HG02571 (cell line): ENCODE data around the gene BACH2.

Experiments
- ATAC-seq: cut with Tn5 transposase; IDR thresholded peaks from one replicate; pipeline ENCODE4 v1.9.1; 2021; ENCODE audit warnings: mild to moderate bottlenecking, moderate library complexity; ENCODE audit not compliant: unreplicated experiment

BACH2 gene

DNA sequence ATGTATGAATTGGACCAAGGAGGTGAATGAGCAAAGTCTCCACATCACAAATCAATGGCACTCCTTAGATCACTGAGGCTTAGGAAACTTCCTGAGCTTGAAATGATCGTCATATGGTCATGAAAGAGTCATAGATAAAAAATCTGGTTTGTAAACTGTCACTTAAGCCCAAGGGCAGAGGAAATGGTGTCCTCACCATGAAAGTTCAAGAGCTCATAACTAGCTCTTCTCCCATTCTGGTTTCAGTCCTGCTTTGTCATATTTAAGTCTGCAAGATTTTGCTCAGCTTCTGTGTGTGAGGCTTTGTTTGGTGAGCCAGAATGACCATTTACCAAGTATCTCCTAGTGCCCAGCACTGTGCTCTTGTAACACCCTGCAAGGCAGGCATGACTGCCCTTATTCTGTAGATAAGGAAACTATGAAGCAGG is 341.9 kb downstream of the BACH2 start:
- ATAC-seq: no peak

- ATAC-seq: no peak
Observed at GRCh38 chr6:89952686-89953085, 344.0 kb downstream of the BACH2 start.

- no peak for ATAC-seq
Observed at GRCh38 chr6:89952105-89952671, 344.5 kb downstream of the BACH2 start.

DNA sequence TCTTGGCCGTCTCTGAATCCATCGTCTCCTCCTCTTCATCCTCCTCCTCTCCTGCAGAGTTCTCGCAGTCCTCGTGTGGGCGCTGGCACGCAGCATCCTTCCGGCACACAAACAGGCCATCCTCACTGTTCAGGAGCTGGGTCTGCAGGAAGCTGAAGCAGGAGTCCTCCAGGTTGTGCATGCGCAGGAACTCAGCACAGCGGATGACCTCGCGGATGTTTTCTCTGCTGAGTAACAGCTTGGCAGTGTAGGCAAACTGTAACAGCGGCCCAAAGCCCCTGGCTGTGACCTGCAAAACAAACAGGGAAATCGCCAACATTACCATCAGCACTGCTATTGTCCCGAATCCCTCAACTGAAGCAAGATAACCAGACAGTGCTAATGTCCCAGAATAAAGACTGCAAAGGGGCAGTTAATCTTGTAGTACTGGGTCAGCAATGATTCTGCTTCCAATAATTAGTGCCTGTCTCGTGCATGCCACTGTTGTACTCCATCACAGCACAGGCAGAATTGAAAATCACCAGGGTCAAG is 345.0 kb downstream of the BACH2 start:
- no peak for ATAC-seq

DNA sequence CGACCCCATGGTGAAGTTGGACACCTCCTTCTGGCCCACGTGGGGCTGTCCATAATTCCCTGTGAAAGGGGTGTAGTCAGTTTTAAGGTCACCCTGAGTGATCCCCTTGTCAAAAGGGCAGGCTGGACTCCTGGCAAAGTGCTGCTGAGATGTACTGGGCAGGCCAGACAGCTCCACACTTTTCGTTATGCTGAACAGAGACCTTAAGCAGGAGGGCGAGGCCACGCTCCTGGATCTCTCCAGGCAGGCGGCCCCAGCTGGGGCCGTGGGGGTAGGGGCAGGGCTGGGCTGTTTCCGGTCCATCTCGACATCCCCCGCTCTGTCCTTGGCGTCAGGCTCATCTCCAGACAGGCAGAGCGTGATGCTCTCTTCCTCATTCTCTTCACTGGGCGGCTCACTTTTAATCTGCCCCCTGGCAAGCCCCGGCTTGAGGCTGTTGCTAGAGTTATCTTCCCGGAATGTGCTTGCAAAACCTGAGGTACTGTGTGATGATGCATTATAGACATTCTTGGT is 345.7 kb downstream of the BACH2 start:
- ATAC-seq: no peak

GRCh38 chr6:89950446-89950845 is 346.2 kb downstream of the BACH2 start:
- no peak for ATAC-seq

DNA sequence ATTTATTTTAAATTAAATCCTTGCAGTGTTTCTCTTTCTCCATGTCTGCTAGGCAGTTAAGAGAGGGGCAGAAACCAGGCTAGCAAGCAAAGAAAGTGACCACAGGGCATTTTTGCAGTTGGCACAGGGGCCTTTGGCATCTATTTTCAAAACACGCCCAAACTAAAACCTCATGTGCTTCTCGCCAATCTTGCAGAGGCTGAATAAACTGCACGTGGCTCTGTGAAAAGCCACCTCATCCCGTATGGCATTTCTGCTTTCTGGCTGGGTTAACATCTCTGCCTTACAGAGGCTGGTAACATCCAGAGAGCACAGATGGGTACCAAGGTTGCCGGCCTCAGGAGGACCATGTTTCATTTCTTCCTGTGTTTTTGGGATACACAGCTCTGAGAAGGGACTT is 347.8 kb downstream of the BACH2 start:
- no peak for ATAC-seq

DNA sequence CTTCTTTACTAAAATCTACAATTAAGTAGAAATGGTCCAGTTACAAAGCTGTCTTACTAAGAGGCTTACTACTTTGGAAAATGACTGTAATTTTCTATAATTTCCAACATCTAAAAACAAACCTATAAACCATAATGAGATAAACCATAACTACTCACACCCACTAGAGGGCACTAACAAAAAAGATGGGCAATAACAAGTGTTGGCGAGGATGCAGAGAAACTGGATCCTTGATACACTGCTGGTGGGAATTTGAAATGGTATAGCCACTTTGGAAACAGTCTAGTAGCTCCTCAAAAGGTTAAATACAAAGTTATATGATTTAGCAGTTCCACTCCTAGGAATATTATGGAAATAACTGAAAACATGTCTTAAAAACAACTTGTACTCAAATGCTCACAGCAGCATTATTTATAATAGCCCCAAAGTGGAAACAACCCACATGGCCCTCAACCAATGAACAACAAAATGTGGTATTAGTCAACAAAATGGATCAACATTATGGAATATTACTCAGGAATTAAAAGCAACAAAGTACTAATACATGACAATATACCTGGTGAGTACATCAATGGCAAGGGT is 351.7 kb downstream of the BACH2 start:
- ATAC-seq: no peak

- ATAC-seq: no peak
Observed at GRCh38 chr6:89944181-89944755, 352.4 kb downstream of the BACH2 start.

DNA sequence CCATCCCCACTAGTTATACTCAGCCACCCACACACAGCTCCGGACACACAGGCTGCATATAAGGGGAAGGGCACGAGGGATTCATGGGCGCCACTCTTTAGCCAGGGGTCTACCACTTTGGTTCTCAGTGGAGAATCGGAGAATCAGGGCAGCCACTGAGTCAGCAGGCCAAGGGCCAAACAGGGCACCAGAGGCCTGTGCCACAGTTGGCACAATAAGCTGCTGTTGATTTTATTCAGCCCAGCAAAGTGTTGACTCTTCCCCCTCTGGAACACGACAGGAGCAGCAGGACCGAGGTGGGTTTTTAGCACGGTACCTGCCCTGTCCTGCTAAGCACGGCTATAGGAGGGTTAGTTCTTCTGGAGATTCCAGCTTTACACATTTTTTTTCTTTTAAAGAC is 354.0 kb downstream of the BACH2 start:
- no peak for ATAC-seq

- no peak for ATAC-seq
Observed at GRCh38 chr6:89941763-89942497, 354.7 kb downstream of the BACH2 start.

GRCh38 chr6:89941031-89941762 is 355.4 kb downstream of the BACH2 start:
- ATAC-seq: no peak

GRCh38 chr6:89940225-89941027 is 356.2 kb downstream of the BACH2 start:
- peak; percentile 65 for ATAC-seq

- ATAC-seq: no peak
Observed at GRCh38 chr6:89939144-89939543, 357.5 kb downstream of the BACH2 start.

DNA sequence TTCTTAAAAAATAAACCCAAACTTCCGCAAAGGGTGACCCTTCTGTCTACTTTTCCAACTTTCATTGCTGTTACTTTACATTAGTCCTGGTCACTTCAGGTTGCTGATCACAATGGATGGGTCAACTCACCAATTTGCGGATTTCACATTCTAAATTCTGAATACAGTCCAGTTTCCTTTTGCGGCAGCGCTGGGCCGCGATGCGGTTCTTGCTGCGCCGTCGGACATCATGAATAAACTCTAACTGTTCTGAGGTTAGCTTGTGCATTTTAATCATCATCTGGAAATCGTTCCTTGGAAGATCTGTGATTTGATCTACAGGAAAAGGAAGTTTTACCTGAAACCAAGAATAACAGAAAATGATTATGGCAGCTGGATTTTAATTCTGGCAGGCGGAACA is 358.6 kb downstream of the BACH2 start:
- ATAC-seq: no peak

GRCh38 chr6:89936177-89936576 is 360.5 kb downstream of the BACH2 start:
- ATAC-seq: no peak

- ATAC-seq: no peak
Observed at GRCh38 chr6:89934685-89935366, 361.8 kb downstream of the BACH2 start.

DNA sequence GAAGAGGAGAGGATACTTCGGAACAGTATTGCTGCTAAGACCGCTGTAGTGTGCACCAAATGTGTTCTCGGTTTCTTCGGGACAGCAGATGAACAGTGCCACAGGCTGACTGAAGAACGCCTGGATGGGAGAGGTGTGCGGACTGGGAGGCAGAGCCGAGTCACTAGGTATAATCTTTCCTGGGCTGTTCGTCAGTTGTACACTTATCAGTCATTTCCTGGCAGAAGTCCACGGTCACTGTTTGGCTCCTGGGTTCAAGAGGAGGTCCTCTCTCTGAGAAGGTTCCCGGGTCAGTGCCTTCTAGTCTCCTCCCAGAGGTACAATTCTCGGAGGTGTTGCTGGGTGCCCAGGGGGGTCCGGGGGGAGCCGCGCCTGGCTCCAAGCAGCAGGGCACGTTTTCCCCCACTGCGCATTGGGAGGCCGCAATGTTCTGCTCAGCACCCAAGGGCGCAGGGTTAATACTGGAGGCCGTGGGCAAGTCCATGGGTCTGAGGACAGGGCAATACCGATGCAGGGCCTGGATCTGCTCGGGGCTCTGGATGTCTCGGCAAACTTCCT is 364.3 kb downstream of the BACH2 start:
- no peak for ATAC-seq

- no peak for ATAC-seq
Observed at GRCh38 chr6:89930789-89931188, 365.9 kb downstream of the BACH2 start.
